Measurements from ENCODE around the gene PCSK2. TPM values are rescaled to one million over a fixed set of nuclear protein-coding genes. Genes with fewer than 3 reads are reported as not detected.

PCSK2 gene
- total RNA-seq, 4 donors from 2014 or later: 2.0 to 12.5 (median 7.2) TPM

DNA sequence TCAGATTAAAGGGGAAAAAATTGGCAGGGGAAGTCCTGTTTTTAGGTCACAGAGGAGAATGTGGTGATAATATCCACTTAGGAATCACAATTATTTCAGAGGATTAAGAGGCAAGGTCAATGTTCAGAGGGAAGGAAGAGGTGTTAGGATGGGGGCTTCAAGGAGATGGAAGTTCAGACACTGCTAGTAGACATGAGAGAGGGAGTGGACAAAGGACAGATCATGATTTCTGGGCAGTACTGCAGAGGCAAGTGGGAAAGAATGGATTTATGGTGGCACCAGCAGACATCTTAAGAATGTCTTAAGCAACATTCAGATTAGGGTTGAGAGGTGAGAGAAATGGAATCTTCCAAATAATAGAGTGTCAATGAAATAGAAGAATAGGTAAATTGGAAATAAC lies 9.9 kb downstream of the PCSK2 start:
- Histone ChIP-seq H3K4me1 (no peaks in the 10 kb centered on the region), H3K27ac (replicated peaks in 1 of 4) (no peak overlapping the region), H3K36me3 (no peaks in the 10 kb centered on the region), H3K27me3 (peaks cover 0 to 4% (median 0%) of the 10 kb centered on the region in 4 donors), H3K4me3 (no peak overlapping the region), H3K9me3 (no peaks in the 10 kb centered on the region)
- no peak for DNase-seq (ENCODE audit: extremely low spot score)
- intact Hi-C loops (cut with DNase I): no loop called here
- TF ChIP-seq, protein P1, sequence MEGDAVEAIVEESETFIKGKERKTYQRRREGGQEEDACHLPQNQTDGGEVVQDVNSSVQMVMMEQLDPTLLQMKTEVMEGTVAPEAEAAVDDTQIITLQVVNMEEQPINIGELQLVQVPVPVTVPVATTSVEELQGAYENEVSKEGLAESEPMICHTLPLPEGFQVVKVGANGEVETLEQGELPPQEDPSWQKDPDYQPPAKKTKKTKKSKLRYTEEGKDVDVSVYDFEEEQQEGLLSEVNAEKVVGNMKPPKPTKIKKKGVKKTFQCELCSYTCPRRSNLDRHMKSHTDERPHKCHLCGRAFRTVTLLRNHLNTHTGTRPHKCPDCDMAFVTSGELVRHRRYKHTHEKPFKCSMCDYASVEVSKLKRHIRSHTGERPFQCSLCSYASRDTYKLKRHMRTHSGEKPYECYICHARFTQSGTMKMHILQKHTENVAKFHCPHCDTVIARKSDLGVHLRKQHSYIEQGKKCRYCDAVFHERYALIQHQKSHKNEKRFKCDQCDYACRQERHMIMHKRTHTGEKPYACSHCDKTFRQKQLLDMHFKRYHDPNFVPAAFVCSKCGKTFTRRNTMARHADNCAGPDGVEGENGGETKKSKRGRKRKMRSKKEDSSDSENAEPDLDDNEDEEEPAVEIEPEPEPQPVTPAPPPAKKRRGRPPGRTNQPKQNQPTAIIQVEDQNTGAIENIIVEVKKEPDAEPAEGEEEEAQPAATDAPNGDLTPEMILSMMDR (IDR thresholded peaks at IDR 0.05): no peak
- no peak for TF ChIP-seq POLR2A (IDR thresholded peaks at IDR 0.05; ENCODE audit: low read depth)
- no peak for TF ChIP-seq POLR2AphosphoS5 (IDR thresholded peaks at IDR 0.05)
- TF ChIP-seq EP300 (IDR thresholded peaks at IDR 0.05): no peak

DNA sequence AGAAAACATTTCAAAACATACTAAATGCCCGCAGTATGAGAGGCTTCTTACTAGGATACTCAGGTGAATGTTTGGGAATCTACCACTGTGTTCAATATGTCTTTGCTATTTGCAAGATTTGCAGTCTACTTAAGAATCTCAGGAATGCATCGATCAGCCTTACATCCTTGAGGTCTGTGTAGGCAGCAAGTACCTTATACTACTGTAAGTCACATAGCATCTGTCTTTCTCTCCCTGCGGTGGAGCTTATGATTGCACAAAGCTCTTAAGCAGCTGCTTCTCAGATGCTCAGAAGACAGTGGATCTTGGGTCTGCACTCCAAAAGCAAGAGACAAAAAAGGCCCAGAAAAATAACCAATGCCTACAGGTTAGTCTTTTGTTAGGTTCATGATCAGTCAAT lies 21.4 kb downstream of the PCSK2 start:
- TF ChIP-seq POLR2AphosphoS5 (IDR thresholded peaks at IDR 0.05) (no peak), EP300 (IDR thresholded peaks at IDR 0.05) (no peak), POLR2A (IDR thresholded peaks at IDR 0.05; ENCODE audit: low read depth) (no peak)
- TF ChIP-seq, protein P1 (IDR thresholded peaks at IDR 0.05): no peak
- Histone ChIP-seq H3K36me3 (no peaks in the 10 kb centered on the region), H3K9me3 (no peaks in the 10 kb centered on the region), H3K27me3 (no peaks in the 10 kb centered on the region), H3K27ac (replicated peaks in 1 of 4) (no peak overlapping the region), H3K4me3 (no peak overlapping the region), H3K4me1 (no peaks in the 10 kb centered on the region)
- intact Hi-C loops (cut with DNase I): no loop called here
- DNase-seq (ENCODE audit: extremely low spot score): no peak
- WGBS: 76% methylated on average over 3 of the region's 3 CpGs

DNA sequence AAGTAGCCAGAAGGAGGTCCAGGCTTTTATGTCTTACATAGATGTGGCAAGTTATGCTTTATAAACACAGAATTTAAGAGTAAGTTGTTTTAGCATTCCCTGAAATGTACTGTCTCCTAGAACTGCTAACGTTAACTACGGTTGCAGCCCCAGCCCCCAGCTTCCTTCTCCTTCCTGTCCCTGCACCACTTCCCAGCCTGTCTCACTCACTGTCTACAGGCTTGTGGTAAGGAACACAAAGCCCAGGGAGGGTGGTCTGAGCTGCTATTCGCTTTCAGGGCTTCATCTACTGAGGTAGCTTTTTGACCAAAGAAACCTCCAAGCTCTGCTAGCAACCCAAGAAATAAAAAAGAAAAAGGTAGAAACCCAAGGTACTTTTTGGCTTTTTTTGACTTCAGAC lies 35.9 kb downstream of the PCSK2 start:
- intact Hi-C loops (cut with DNase I): no loop called here
- Histone ChIP-seq H3K4me3 (no peak overlapping the region), H3K27ac (replicated peaks in 1 of 4) (no peak overlapping the region), H3K9me3 (no peaks in the 10 kb centered on the region), H3K4me1 (no peaks in the 10 kb centered on the region), H3K27me3 (no peaks in the 10 kb centered on the region), H3K36me3 (no peaks in the 10 kb centered on the region)
- no peak for DNase-seq (ENCODE audit: extremely low spot score)
- WGBS: 33% methylated on average over 3 of the region's 3 CpGs
- TF ChIP-seq POLR2AphosphoS5 (IDR thresholded peaks at IDR 0.05) (no peak), POLR2A (IDR thresholded peaks at IDR 0.05; ENCODE audit: low read depth) (no peak), EP300 (IDR thresholded peaks at IDR 0.05) (no peak)
- TF ChIP-seq, protein P1 (IDR thresholded peaks at IDR 0.05): no peak

DNA sequence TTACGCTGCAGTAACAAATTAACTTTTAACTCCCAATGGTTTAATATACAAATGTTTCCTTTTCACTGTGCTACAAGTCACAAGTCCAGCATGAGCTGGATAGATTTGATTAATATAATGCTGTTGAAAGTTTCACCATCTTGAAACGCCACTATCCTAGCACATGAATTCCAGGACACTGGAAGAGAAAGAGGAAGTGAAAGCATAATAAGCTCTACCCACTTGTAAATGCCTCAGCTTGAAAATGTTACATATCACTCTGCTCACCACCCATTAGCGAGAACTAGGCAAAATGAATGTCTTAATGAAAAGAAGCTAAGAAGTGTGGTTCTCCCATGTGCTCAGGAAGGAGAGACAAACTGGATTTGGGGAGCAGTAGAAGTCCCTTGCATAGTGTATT lies 46.9 kb downstream of the PCSK2 start:
- Histone ChIP-seq H3K4me1 (no peaks in the 10 kb centered on the region), H3K27ac (replicated peaks in 1 of 4) (no peak overlapping the region), H3K27me3 (no peaks in the 10 kb centered on the region), H3K36me3 (no peaks in the 10 kb centered on the region), H3K9me3 (no peaks in the 10 kb centered on the region), H3K4me3 (no peak overlapping the region)
- intact Hi-C loops (cut with DNase I): no loop called here
- TF ChIP-seq, protein P1 (IDR thresholded peaks at IDR 0.05): no peak
- TF ChIP-seq EP300 (IDR thresholded peaks at IDR 0.05) (no peak), POLR2AphosphoS5 (IDR thresholded peaks at IDR 0.05) (no peak), POLR2A (IDR thresholded peaks at IDR 0.05; ENCODE audit: low read depth) (no peak)
- DNase-seq (ENCODE audit: extremely low spot score): no peak
- WGBS: 81% methylated on average over 3 of the region's 3 CpGs

DNA sequence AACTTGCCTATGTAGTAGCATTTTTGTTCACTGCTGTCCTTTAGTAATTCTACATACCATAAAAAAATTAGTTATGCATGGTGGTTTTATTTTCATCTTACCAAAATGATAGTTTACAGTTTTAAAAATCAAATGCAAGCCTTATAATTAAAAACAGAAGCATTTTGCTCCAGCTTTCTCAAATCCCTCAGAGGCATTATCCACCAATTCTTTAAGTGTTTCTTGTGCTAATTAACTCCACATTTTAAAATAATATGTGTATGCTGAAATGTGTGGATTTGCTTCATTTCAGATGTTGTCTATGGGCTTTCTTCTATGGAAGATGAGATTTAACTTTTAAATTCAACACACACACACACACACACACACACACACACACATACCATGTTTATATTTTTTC lies 49.3 kb downstream of the PCSK2 start:
- Histone ChIP-seq H3K4me1 (no peaks in the 10 kb centered on the region), H3K27ac (replicated peaks in 1 of 4) (no peak overlapping the region), H3K9me3 (no peaks in the 10 kb centered on the region), H3K27me3 (no peaks in the 10 kb centered on the region), H3K36me3 (no peaks in the 10 kb centered on the region), H3K4me3 (no peak overlapping the region)
- no peak for TF ChIP-seq POLR2A (IDR thresholded peaks at IDR 0.05; ENCODE audit: low read depth)
- TF ChIP-seq, protein P1 (IDR thresholded peaks at IDR 0.05): no peak
- TF ChIP-seq EP300 (IDR thresholded peaks at IDR 0.05): no peak
- TF ChIP-seq POLR2AphosphoS5 (IDR thresholded peaks at IDR 0.05): no peak
- intact Hi-C loops (cut with DNase I): no loop called here
- no peak for DNase-seq (ENCODE audit: extremely low spot score)

Data from esophagus muscularis mucosa (tissue), 4 donors.